ENCODE measurements around the gene CAPRIN1.

CAPRIN1 gene

GRCh38 chr11:34033399-34033798, 18.1 kb upstream of the CAPRIN1 start:
- TF ChIP-seq CTCF (IDR thresholded peaks at IDR 0.05; ENCODE audit: extremely low read depth, insufficient read depth, missing control alignments) = no peak
- no peak for DNase-seq (ENCODE audit: low spot score)
- in situ Hi-C loops (cut with MboI; ENCODE audit: low pct_unique_long_range_greater_than_20kb, low sequenced_read_pairs, unreplicated experiment) = no loop called here

GRCh38 chr11:34034053-34034452, 17.5 kb upstream of the CAPRIN1 start:
- in situ Hi-C loops (cut with MboI; ENCODE audit: low pct_unique_long_range_greater_than_20kb, low sequenced_read_pairs, unreplicated experiment) = no loop called here
- no peak for DNase-seq (ENCODE audit: low spot score)
- no peak for TF ChIP-seq CTCF (IDR thresholded peaks at IDR 0.05; ENCODE audit: extremely low read depth, insufficient read depth, missing control alignments)

GRCh38 chr11:34036456-34036855, 15.1 kb upstream of the CAPRIN1 start:
- no peak for DNase-seq (ENCODE audit: low spot score)
- no peak for TF ChIP-seq CTCF (IDR thresholded peaks at IDR 0.05; ENCODE audit: extremely low read depth, insufficient read depth, missing control alignments)
- in situ Hi-C loops (cut with MboI; ENCODE audit: low pct_unique_long_range_greater_than_20kb, low sequenced_read_pairs, unreplicated experiment) = no loop called here

GRCh38 chr11:34037016-34037415, 14.5 kb upstream of the CAPRIN1 start:
- DNase-seq (ENCODE audit: low spot score) = no peak
- TF ChIP-seq CTCF (IDR thresholded peaks at IDR 0.05; ENCODE audit: extremely low read depth, insufficient read depth, missing control alignments) = no peak
- in situ Hi-C loops (cut with MboI; ENCODE audit: low pct_unique_long_range_greater_than_20kb, low sequenced_read_pairs, unreplicated experiment) = no loop called here

GRCh38 chr11:34040571-34040970, 11.0 kb upstream of the CAPRIN1 start:
- no peak for DNase-seq (ENCODE audit: low spot score)
- TF ChIP-seq CTCF (IDR thresholded peaks at IDR 0.05; ENCODE audit: extremely low read depth, insufficient read depth, missing control alignments) = no peak
- in situ Hi-C loops (cut with MboI; ENCODE audit: low pct_unique_long_range_greater_than_20kb, low sequenced_read_pairs, unreplicated experiment) = no loop called here

- in situ Hi-C loops (cut with MboI; ENCODE audit: low pct_unique_long_range_greater_than_20kb, low sequenced_read_pairs, unreplicated experiment) = no loop called here
- DNase-seq (ENCODE audit: low spot score) = no peak
- no peak for TF ChIP-seq CTCF (IDR thresholded peaks at IDR 0.05; ENCODE audit: extremely low read depth, insufficient read depth, missing control alignments)
These were observed 6.7 kb upstream of the CAPRIN1 start for GRCh38 chr11:34044664-34045485.

All from GM13977 (cell line).